Measurements from ENCODE around the gene TMEM247.
A peak's percentile ranks its signal among the peaks of the same experiment; 100 is the strongest.

Gene TMEM247

DNA sequence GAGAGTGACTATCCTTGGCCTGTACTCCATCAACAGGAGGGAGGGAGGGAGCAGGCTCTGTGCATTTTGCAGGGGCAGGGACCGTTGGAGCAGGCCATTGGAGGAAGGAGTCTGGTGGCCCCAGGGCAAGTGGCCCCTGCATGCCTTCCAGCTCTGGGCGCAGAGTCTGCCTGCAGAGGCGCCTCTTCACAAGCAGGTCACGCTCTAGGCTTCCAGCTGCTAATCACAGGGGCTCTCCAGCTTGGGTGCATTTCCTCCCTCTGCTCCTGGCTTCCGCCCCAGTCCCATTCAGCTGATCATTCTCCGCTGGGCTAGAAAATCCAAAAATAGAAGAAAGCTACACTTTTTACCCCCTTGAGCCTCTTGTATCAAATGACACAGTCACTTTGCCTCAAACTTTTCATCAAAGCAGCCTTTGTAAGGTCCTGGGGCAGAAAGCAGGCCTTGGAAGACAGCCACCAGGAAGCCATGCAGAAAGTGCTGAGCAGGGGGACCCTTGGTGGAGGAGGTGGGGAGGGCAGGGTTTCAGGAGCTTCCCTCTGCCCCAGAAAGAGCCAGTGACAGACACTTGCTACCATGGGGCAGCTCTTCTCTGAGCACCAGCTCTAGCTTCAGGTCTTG is 11.3 kb downstream of the TMEM247 start:
- peak; percentile 51 for DNase-seq

DNA sequence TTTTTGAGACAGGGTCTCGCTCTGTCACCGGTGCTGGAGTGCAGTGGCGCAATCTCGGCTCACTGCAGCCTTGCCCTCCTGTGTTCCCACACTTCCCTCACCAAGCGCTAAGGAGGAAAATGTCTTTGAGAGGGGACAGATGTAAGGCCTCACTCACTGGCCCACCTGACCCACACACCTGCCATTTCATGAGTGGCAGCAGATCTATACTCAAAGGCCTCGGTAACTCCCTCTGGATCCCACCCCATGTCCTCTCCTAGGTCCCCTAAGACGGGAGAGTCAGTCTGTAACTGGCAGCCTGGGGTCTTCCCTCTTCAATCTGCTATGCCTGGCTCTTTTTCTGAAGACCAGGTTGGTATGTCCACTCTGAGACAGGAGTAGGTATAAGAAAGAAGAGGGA is 12.9 kb downstream of the TMEM247 start:
- no peak for DNase-seq

DNA sequence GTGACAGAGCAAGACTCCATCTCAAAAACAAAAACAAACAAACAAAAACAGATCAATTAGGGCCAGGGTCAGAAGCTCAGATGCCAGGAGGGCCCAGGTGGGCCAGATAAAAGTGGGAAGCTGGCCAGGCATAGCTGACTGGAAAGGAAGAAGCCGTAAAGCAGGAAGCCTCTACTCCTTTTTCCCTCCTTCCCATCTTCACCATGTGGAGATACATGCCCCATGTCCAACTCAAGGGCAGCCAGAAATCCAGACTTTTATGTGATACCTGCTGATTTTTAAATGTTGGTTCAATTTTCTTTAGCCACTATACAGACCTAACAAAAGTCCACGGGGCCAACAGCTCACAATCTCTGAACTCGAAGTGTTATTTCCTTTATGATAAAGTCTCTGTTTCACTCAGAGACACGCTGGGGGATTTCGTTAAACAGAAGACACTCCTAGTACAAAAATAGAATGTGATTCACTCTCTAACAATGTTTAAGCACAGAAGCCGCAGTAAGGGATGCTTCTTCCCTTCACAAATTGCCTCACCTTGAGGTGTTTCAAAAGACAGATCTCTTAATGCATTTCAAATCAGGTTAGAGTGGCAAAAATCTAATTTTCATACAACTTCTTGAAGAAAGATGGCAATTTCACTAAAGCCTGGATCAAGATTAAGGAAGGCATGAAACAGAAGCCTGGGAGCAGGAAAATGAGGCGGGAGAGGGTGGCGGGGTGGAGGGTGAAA is 14.0 kb downstream of the TMEM247 start:
- DNase-seq, result no peak

DNA sequence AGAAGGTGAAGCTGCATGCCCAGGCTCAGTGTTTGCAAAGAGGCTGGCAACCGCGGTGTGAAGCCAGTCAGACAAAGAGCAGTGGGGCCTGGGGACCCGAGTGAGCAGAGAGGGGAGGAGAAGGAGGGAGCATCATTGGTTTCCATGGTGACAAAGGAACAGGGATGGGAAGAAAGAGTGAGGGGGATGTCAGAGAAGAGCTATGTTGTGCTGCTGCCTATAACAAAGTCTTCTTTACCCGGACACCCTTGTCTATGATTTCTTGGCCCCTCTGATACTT is 14.5 kb downstream of the TMEM247 start:
- peak; percentile 79 for DNase-seq

DNA sequence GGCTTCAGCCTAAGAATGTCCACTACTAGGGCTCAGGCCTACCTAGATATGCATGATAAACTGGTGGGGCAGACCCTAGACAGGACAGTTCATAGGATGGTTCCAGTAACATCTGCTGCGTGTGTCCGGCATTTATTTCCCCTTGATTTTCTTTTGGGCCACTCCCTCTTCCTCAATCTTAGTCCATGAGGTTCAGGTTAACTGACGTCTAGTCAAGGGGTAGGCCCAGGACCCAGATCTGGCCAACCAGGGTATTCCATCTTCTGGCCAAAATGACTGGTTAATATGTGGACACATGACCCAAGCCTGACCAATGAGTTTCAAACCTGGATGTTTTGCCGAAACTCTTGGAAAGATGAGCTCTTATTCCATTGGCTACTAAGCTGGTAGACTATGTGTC is 15.2 kb downstream of the TMEM247 start:
- DNase-seq, result no peak

DNA sequence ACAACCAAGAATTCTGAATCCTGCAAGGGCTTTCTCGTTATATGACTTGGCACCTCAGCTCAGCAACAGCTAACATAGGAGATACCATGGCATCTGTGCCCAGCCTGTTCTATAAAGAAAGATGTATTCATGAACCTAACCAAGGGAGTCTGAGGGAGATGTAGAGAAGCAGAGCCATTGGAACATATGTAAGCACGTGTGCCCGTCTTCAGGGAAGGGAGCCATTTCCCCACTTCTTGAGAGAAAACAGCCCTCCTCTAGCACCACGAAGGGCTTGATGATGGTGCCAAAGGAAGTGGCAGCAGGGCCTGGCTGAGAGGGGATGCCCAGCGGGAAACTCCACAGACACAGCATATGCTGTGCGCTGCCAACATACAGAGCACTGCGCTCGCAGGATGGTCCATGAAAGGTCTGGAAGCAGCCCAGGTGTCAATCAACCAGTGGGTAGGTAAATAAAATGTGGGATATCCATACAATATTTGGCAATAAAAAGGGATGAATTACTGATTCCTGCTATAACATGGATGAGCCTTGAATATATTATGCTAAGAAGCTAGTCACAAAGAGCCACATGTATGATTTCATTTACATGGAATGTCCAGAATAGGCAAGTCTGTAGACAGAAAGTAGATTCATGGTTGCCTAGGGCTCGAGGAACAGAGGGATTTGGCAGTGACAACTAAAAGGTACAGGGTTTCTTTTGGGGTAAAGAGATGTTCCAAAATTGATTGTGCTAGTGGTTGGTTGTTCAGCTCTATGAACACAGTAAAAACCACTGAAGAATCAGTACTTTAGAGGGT is 16.1 kb downstream of the TMEM247 start:
- no peak for DNase-seq

DNA sequence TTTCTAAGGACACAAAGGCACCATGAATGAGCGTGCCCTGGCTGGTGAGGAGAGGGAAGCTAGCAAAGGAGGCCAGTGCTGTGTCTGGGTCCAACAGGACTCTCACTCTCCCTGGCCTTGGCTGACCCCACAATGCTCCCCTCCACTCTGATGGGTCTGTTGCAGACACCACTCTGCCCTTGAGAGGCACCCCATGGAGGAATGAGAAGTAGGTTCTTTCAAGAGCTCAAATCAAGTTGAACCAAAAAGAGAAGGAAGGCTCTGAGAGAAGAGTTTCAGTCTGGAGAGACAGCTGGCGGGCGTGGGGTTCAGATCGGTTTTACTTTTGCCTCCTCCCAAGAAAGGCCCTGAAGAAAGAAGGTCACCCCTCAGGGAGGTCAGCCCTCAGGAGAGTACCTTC is 18.4 kb downstream of the TMEM247 start:
- DNase-seq, result no peak

DNA sequence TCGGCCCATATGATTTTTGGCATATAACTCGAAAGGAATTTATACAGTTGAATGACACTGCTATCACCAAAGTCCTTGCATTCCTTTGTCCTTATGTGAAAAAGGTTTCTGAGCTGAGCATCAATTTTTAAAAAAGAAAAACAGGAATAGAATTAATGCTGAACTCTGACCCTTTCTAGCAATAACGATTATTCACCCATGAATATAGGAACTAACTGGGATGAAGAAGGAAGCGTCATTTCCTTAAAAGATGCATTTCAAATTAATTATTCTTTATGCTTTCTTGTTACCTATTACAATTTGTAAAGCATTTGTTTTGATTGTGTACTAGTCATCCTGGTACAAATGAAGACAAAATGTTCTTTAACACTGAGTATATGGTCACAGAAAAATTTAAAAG is 19.3 kb downstream of the TMEM247 start:
- no peak for DNase-seq

DNA sequence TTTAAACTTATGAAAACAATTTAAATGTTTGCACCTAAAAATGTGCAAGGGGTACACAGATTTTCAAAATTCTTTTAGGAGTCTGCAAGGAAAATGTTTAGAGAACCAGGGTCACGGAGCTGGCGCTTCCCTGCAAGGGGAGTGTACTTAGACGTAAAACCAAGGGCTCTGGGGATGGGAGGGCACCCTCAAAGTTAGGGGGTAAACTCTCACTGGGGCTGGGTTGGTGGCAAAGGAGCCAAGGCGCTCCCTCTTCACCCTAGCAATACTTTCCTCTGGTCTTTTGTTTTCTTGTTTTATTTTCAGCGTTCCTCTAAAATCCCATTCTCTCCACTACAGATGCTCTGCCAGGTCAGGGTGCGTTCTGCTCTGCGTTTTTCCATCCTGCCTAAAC is 20.0 kb downstream of the TMEM247 start:
- no peak for DNase-seq

DNA sequence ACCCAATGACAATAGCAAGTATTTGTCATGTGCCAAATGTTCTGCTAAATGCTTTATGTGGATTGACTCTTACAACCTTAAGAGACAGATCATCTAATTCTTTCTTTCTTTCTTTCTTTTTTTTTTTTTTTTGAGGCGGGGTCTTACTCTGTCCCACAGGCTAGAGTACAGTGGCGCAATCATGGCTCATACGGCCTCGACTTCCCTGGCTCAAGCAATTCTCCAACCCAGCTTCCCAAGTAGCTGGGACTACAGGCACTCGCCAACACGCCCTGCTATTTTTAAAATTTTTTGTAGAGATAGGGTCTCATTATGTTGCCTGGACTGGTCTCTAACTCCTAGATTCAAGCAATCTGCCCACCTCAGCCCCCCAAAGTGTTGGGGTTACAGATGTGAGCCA is 21.4 kb downstream of the TMEM247 start:
- DNase-seq, result no peak

DNA sequence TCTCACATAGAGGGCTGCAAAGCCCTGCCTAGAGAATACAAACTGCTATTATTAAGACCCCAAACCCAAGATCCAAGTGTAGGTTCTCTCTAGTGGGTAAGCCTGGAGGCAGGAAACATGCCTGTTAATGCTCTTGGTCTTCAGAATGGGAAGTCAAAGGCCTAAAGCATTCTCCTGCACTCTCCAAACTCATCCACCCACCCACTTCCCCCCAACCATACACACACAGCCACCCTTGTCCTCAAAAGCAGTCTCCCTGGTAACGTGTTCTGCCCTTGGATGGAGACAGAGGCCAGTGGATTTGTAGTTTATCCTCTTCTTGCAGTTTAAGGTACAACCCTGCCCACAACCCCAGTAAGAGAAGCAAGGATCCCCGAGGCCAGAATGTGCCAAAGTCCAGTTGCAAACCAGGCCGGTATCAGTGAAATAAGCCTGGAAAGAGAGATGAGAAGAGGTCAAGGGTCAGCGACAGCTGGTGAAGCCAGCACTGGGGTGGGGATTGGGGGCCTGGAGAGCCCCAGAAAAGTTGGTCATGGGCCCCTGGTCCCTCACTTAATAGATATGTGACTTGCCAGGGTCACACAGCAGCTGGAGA is 23.0 kb downstream of the TMEM247 start:
- no peak for DNase-seq

DNA sequence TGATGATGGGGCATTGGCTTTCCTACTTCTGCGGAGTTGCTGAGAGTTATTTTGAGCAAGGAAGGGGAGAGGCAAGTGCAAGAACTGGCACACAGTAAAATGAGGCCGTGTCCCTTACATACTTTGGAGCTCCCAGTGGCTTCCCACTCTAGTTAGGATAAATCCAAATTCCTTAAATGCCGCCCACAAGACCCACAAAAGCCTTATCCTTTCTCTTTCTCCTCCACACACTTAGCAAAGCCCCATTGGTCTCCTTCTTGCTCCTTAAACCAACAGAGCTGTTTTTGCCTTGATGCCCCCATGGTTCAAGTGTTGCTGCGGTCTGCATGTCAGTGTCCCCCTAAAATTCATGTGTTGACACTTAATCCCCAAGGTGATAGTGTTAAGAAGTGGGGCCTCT is 24.3 kb downstream of the TMEM247 start:
- no peak for DNase-seq

DNA sequence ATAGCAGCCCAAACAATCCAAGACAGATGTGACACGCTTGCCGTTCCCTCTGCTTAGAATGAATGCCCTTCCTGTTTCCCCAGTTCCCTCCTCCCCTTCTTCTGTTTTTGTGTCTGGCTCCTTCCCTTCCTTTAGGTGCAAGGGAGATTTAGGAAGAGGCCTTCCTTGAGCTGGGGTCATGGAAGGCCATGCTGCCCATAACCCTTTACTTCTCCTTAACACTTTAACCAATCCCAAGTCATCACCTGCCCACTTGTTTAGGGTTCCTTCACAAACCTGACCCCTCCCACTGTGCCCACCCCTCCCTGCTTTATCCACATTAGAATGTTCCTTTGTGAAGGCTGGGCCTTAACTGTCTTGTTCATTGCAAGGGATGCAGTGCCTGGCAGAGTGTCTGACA is 24.9 kb downstream of the TMEM247 start:
- DNase-seq, result no peak

DNA sequence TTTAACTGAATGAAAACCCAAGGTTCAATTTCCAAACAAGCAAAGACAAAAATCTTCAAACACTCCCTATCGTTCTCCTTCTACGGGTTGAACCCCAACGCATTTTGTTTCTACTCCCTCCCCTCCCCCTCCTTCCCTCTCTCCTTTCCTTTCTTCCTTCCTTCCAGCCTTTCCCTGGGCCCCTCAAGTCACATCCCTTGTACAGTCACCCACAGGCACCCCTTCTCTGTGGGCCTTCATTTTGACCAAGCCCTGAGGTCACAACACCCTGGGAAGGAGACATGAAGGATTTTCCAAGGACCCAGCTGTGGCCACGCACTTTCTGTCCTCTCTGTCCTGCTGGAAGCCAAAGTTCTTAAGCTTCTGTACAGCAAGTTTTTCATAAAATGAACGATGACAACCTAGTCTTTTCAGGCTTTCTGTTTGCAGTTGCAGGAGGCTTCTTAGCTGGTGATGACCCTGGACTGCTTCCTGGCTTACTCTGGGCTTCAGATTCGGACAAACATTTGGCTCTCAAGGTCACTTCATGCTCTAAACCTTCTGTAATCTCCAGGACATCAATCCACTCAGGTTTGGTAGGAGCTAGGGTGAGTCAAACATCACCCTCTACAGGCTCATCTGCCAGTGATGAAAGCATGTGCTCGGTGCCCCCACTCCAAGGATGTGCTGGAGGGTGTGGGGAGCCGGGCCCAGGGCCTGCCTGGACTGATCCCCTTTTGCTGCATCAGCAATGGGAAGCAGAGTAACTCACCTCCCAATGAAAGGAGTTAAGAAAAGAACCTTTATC is 25.5 kb downstream of the TMEM247 start:
- DNase-seq, result no peak

DNA sequence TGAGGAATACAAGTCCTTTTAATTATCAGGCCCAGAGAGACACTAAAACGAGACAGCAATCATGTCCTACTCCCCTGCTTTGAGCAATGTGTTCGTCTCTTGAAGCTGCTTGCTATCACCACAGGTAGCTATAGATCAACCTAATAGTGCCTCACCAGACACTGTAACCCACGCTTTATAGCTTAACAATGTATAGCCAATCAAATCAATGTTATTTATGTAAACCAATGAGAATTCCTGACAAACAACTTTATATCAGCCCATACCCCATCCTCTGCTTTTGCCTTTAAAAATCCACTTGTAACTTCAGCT is 26.1 kb downstream of the TMEM247 start:
- DNase-seq, result no peak

DNA sequence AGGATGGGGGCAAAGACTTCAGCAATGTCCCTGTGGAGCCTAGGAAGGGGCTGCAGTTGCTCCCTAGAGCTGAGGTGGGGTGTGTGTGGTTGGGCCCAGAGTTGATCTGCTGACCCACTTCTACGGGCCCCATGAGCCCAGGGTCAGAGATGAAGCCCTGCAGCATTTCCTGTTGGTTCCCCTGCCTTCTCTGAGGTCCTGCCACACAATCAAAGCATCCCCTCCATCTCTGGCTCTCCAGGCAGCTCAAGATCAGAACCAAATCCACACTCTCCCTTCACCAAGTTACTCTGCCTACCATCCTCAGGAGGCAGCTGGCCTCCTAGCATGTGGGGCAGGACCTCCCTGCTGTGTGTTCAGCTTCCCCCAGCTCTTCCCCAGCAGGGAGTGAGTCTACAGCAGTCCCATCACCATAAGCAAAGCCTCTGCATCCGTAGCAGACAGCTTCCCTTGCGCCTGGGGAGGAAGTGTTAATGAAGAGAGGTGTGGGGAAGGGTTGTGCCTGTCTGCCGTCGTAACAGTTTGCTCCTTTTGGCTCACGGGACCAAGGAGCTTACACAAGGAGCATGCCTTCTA is 26.9 kb downstream of the TMEM247 start:
- DNase-seq, result no peak

DNA sequence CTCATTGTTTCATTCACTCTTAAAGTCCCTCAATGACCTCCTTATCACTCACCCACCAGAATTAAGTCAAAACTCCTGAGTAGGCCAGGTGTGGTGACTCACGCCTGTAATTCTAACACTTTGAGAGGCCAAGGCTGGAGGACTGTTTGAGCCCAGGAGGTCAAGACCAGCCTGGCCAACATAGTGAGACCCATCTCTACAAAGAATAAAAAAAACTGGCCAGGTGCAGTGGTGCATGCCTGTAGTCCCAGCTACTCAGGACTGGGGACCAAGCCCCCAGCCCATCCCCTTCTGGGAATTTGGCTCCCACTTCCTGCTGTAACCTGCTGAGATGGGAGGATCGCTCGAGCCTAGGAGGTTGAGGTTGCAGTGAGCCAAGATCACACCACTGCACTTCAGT is 28.9 kb downstream of the TMEM247 start:
- DNase-seq, result no peak

DNA sequence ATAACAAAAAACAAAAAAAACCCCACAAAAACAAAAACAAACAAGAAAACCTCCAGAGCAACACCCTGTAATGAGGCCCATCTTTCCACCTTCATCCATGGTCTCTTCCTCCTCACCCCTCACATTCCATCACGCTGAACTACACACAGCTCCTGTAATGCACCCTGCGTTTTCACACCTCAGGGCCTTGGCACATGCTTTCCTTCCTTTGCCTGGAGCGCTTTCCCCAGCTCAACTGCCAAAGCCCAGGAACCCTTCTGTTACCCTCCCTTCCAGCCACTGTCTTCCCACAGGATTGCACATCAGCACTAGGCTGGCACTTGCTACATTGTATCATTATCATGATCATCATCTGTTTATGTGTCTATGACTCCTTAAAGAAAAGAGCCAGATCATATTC is 29.4 kb downstream of the TMEM247 start:
- DNase-seq, result no peak

DNA sequence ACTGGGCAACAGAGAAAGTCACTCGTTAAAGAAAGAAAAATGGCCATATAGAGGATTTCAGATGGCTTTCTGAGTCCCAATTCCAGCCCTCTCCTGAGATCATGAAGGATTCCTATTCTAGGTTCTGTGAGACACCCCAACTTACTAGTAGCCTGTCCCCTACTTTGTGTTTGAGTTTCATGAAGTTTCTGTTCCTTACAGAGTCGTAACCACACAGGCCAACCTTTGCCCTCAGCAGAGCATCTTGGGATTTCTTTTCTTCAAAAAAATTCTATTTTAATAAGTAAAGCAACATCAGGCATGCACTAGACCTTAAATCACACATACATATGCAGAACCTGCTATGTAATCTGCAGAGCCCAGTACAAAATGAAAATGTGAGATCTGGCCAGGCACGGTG is 30.4 kb downstream of the TMEM247 start:
- no peak for DNase-seq

DNA sequence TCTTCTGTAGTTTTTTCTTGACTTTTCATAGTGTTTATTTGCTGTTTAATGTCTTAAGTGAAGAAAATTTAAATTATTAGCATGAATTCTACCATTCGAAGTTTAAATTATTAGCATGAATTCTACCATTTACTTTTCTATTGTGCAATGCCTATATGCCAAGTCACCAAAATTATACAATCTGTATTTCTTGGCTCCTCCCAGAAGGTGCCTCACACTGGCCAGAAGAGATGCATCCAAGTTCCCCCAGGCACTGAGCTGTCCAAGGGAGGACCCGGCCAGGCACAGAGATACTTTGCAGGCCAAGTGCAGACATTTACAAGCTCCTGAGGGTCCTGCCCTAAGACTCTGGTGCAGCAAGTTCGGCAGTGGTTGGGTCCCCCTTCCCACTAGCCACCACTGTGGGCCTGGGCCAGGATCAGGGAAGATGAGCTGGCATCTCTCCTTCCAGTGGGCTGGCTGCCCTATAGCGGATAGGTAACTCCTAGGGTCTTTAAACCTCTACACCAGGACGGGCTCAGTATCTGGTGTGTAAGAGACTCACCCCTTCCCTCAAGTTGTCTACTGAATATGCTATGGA is 31.3 kb downstream of the TMEM247 start:
- no peak for DNase-seq

DNA sequence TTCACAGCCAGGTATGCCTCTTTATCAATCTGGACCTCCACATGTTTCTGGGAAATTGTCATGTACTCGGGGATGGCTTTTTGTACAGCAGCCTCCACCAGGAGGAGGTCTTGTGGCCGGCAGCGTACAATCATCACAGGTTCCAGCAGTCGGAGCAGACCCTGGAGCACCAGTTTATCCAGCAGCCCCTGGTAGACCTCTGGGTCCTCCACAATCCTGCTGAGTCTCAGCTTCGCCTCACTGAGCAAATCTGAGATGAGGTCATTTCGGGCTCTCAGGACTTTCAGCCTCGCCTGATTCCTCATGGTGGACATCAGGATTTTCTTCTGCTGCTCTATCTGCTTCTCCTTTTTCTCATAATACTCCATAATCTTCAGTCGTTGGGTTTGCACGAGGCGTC is 32.8 kb downstream of the TMEM247 start:
- DNase-seq, result no peak

DNA sequence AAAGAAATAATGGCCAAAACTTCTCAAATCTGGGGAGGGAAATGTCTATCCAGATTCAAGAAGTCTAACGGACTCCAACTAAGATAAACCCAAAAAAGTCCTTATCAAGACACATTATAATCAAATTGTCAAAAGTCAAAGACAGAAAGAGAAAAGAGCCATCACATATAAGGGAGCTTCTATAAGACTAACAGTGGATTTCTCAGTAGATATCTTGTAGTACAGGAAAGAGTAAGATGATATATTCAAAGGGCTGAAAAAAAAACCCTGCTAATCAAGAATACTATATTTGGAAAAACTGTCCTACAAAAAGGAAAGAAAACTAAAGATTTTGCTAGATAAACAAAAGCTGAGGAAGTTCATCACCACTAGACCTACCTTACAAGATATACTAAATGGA is 35.4 kb downstream of the TMEM247 start:
- DNase-seq, result no peak

DNA sequence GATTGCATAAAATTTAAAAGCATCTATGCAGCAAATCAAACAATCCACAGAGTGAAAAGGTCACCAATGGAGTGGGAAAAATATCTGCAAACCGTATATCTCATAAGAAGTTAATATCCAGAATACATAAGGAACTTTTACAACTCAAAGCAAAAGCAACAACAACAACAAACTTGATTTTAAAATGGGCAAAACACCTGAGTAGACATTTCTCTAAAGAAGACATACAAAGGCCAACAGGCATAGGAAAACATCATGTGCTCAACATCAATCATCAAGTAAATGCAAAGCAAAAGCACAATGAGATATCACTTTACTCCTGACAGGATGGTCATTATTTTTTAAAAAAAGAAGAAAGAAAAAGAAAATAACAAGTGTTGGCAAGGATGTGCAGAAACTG is 38.1 kb downstream of the TMEM247 start:
- no peak for DNase-seq
